T-helper 2 cell (primary cell): ENCODE measurements around the gene MYRIP.
"Not testable (repeated sequence)": the region's sequence is repeated elsewhere in the genome, so short reads cannot be mapped to it uniquely, and the experiment has no call there.

ENCODE experiments used
- DNase-seq, 5 experiments: peaks; one replicate each; pipeline versions ENCODE4 v3.0.0 to v3.0.0-alpha.2; 2012 to 2022

Gene MYRIP

GRCh38 chr3:40044487-40044886 lies 235.1 kb downstream of the MYRIP start:
- no peak for DNase-seq

DNA sequence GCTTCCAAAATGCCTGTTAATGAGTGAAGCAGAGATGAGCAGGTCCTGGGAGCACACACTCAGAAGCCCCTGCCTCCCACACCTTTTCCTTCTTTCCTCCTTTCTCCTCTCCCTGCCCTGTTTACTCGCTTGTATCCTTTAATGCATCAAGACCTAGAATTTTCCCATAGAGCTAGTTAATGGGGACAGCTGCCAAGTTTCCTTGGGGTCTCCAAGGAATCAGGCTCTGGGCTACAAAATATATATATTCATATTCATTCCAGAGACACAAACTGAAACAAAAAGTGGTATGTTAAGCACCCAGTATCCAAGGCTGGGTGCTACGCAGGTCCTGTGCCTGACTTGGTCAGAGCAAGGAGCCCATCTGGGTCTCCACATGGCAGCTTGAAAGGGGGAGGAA lies 235.6 kb downstream of the MYRIP start:
- DNase-seq = no peak

DNA sequence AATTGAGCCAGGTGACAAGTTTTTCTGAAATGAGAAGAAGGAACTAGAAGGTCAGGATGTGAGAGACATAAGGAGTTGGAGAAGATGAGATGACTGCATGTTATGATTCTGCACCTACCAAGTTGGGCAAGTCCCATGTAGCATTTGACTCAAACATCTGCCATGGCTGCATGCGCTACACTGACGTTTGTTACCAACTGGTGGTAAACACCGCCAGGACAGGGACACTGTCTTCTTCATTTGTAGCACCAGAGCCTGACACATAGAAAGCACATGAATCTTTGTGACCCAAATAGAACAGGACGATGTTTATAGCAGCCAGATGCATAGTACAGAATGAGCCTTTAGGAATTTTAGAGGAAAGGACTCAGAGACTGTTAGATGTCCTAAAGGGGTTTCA lies 236.7 kb downstream of the MYRIP start:
- DNase-seq = no peak

GRCh38 chr3:40047406-40047805 lies 238.0 kb downstream of the MYRIP start:
- no peak for DNase-seq

DNA sequence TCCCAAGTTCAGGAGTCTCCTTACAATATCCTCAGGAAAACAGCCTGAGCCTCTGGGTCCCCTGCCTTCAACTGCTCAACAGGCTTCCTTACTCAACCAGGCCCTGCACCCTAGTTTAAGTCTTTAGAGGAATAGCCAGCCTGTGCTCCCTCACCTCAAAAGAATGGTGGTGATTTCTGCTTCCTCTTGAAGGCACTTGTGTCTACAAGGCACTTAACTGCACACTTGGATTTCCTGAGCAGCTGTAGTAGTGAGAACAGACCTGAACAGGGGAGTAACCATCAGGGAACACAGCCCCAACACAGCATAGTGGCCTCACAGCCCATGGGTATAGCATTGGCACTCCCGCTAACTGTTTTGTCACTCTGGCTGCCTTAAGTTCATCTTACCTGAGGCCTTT lies 244.3 kb downstream of the MYRIP start:
- DNase-seq = no peak

GRCh38 chr3:40054568-40055222 lies 245.3 kb downstream of the MYRIP start:
- no peak for DNase-seq

GRCh38 chr3:40055361-40055760 lies 246.0 kb downstream of the MYRIP start:
- DNase-seq = no peak

- no peak for DNase-seq
These were observed 246.5 kb downstream of the MYRIP start for GRCh38 chr3:40055956-40056355.

DNA sequence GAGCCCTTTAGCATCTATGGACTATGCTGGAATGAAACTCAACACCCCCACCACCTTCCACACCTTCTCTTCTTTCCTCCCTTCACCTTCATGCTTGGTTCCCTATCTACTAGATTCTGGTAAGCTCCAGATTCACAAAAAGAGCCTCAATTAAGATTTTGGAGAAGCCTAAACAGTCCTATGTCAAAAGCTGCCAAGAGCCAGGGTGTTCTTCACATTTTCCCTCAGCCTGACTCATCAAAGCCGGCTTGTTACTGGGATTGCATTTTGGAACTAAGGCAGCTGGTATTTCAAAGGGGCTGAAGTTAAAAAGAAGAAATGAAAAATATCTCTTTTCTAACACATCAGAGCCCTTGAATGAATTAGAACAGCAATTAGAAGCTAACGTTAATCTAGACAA lies 247.7 kb downstream of the MYRIP start:
- no peak for DNase-seq

DNA sequence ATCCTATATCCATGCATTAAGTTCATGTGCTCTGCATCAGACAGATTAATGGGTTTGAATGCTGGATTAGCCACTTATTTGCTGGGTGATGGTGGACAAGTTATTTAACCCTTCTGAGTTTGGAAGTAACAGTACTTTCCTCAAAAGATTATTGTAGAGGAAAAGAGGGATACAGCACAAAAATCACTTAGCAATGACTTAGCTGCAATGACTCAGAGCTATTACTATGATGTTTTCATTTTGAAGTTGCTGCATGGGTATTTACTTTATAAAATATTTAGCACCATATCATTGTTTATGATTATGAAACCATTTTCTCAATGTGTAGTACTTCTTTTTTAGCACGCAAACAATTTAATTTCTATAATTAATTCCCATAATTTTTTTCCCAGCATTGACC lies 248.4 kb downstream of the MYRIP start:
- no peak for DNase-seq

DNA sequence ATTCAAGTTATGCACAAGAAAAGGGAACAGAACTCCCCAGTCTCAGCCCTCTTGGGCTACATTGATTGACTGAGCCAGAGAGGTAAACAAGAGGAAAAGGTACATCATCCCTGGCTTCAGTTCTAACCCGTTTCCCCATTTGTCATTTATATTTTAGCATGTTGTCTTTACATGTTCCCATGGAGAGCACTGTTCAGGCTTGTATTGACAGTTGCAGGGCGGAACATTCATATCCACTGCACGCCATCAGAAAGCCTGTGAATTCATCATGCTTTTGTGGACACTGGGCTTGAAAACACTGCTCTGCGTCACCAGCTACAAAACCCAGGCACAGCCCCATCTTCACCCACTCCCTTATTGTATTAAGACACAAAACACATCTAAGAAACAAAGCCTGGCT lies 259.2 kb downstream of the MYRIP start:
- DNase-seq = no peak

GRCh38 chr3:40070816-40071215 lies 261.4 kb downstream of the MYRIP start:
- no peak for DNase-seq

DNA sequence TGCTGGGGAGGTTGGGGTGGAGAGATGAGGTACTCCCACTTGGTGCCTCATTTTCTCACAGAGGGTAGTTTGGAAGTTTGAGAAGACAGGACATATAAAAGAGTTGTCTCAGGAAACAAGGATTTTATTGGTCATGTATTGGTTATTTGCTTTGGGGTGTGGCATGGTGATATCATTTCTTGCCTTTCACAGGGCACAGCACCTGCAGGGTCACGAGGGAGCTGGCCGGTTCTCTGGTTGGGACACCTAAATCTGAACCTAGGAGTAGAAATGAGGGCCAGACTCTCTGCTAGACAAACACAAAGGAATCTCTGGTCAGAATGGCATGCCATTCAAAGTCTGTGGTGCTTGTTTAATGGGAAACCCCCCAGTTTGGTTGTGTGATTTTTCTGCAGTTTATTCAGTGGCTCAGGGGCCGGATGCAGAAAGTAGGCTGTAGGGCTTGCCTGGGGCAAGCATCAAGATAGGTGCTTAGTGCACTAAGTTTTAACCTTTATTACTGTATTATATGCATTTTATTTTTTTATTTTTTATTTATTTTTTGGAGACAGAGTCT lies 262.4 kb downstream of the MYRIP start:
- DNase-seq = no peak

DNA sequence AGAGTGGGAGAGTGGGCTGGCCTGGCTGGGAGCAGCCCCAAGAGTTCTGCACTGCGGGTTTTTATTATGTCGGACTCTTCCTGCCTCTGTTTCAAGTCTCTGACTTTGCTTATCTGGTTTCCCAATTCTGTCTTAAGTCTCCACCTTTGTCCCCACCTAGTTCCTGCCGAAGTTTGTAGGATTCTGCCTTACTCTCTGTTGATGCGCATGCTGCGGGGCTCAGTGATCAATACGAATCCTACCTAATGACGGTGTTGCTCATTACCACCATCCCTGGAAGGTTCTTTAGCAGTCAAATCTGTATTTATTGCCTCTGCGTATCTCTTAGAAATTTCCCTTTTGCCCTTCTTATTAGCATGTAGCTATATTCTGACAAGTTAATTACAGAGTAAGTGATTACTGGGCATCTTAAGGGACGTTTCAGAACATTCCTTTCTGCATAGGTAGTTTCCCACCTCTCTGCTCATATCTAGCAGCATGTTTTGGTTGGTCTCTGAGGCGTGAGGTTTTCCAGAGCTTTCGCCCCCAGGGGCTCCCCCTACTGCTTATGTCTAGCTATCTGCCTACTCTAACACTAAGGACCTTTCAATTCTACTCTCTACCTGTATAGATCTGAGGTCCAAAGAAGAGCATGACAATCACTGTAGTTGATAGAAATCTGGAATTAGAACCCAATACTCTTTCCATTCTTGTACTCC lies 264.1 kb downstream of the MYRIP start:
- no peak for DNase-seq

DNA sequence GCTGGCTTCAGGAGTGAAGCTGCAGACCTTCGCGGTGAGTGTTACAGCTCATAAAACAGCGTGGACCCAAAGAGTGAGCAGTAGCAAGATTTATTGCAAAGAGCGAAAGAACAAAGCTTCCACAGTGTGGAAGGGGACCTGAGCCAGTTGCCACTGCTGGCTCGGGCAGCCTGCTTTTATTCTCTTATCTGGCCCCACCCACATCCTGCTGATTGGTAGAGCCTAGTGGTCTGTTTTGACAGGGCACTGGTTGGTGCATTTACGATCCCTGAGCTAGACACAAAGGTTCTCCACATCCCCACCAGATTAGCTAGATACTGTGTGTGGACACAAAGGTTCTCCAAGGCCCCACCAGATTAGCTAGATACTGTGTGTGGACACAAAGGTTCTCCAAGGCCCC lies 267.7 kb downstream of the MYRIP start:
- DNase-seq = not testable (repeated sequence)

- DNase-seq = not testable (repeated sequence)
These were observed 268.6 kb downstream of the MYRIP start for GRCh38 chr3:40077828-40078492.

GRCh38 chr3:40078590-40078989 lies 269.2 kb downstream of the MYRIP start:
- DNase-seq = no peak

DNA sequence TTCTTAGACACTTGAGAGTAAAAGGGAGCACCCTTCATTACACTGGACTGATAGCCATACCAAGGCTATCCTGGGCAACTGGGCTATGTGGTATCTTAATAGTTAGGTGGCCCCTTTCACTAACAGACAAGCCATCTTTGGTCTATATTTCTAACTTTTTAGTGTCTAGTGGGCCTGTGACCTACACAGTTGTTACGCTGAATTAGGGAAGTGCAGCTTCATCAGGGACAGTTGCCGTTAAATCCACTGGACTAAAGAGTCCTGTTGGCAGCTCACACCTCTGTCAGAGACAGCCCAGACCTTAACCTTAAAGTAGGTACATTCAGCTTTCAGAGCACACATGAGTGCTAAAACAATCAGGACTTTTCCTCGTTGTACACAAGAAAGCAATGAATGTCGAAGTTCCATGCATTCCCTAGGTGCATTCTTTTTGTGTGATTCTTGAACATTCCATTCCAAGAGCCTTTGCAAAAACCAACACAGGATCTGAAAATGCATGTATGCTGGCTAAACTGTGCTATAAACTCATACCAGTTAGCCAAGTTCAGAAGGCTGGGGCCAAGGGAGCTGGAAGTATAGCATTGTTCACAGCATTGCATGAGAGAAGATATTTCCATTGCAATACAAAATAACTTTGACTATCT lies 269.9 kb downstream of the MYRIP start:
- DNase-seq = no peak

DNA sequence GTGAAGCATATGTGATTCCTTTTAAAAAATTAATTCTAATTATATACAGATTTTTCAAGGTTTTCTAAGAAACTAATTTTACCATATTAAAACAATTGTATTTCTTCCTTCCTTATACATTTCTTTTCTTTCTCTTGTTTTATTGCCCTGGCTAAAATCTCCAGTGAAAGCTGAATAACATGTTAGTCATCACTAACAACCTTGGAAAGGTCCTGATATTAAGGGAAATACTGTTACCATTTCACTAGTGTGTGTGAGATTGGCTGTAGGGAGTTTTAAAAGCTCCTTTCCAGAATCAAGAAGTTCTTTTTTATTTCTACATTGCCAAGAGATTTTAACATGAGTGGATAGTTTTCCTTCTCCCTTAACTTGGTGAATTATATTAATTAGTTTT lies 270.4 kb downstream of the MYRIP start:
- DNase-seq = no peak

- no peak for DNase-seq
These were observed 273.7 kb downstream of the MYRIP start for GRCh38 chr3:40083066-40083465.

- not testable (repeated sequence) for DNase-seq
These were observed 275.0 kb downstream of the MYRIP start for GRCh38 chr3:40084424-40084823.

- no peak for DNase-seq
These were observed 277.8 kb downstream of the MYRIP start for GRCh38 chr3:40086890-40087883.
